HEK293 (cell line): ENCODE results near the gene FSTL4.

ENCODE experiments used
- CTCF ChIA-PET: fragments of 350-600 bp; formaldehyde crosslinking; extraction: SDS; loops from one replicate; lab custom pipeline; 2021; ENCODE audit warnings: antibody characterized with exemption; lab: Yijun Ruan, JAX
- POLR2A ChIA-PET: fragments of 300-600 bp; formaldehyde crosslinking; extraction: SDS; loops from one replicate; lab custom pipeline; 2020; ENCODE audit warnings: antibody characterized with exemption, inconsistent platforms; lab: Yijun Ruan, JAX
- H3K27ac ChIP-seq: fragments of 200-500 bp; sonication (Bioruptor generic); 2 replicates; pipeline ENCODE4 v1.5.1; 2014; ENCODE audit warnings: low read depth, low read length, control low read depth, inconsistent platforms; ENCODE audit errors: extremely low read depth
- H3K36me3 ChIP-seq, 2 experiments: fragments of 200-500 bp in 1 of 2; sonication (Bioruptor generic) in 1 of 2; 1 replicate in 1 of 2; 2 replicates in 1 of 2; pipeline ENCODE4 v1.5.1; 2014 to 2017; ENCODE audit warnings: inconsistent platforms in 2 of 2, low read length in 2 of 2; ENCODE audit not compliant: control insufficient read depth in 2 of 2, insufficient read depth in 1 of 2
- H3K4me1 ChIP-seq: fragments of 200-500 bp; sonication (Bioruptor generic); 2 replicates; pipeline ENCODE4 v1.5.1; 2014; ENCODE audit warnings: mild to moderate bottlenecking, low read length, inconsistent platforms; ENCODE audit not compliant: control insufficient read depth, insufficient read depth
- H3K4me3 ChIP-seq: 2 replicates; pipeline ENCODE4 v1.5.1; 2011; ENCODE audit warnings: low read depth, mild to moderate bottlenecking, control low read depth, low read length, moderate library complexity
- H3K9me3 ChIP-seq: fragments of 200-500 bp; sonication (Bioruptor generic); 2 replicates; pipeline ENCODE4 v1.5.1; 2014; ENCODE audit warnings: low read depth, low read length, inconsistent platforms; ENCODE audit not compliant: control insufficient read depth, insufficient read depth
- CTCF ChIP-seq: fragments of 450-650 bp; formaldehyde crosslinking; IDR thresholded peaks from 2 replicates; pipeline ENCODE4 v1.5.1; 2016; ENCODE audit warnings: missing biosample characterization, missing genetic modification characterization
- GLIS2 ChIP-seq: fragments of 450-650 bp; formaldehyde crosslinking; IDR thresholded peaks from 2 replicates; pipeline ENCODE4 v1.5.1; 2016; ENCODE audit warnings: missing biosample characterization, missing genetic modification characterization
- INSM2 ChIP-seq: fragments of 450-650 bp; formaldehyde crosslinking; IDR thresholded peaks from 2 replicates; pipeline ENCODE4 v1.5.1; 2016; ENCODE audit warnings: missing biosample characterization, missing genetic modification characterization
- PRDM4 ChIP-seq: fragments of 450-650 bp; formaldehyde crosslinking; IDR thresholded peaks from 2 replicates; pipeline ENCODE4 v1.5.1; 2017; ENCODE audit warnings: missing biosample characterization, missing genetic modification characterization
- REPIN1 ChIP-seq: fragments of 450-650 bp; formaldehyde crosslinking; IDR thresholded peaks from 2 replicates; pipeline ENCODE4 v1.5.1; 2017; ENCODE audit warnings: missing biosample characterization, missing genetic modification characterization, low read depth
- SETDB1 ChIP-seq: IDR thresholded peaks from one replicate; pipeline ENCODE4 v1.6.1; 2017; ENCODE audit warnings: mild to moderate bottlenecking, low read length, moderate library complexity, mixed read lengths; ENCODE audit not compliant: insufficient read length
- WT1 ChIP-seq: fragments of 450-650 bp; formaldehyde crosslinking; IDR thresholded peaks from 2 replicates; pipeline ENCODE4 v1.5.1; 2016; ENCODE audit warnings: missing biosample characterization, missing genetic modification characterization
- ZIC2 ChIP-seq: fragments of 450-650 bp; formaldehyde crosslinking; IDR thresholded peaks from 2 replicates; pipeline ENCODE4 v1.5.1; 2016; ENCODE audit warnings: missing biosample characterization, missing genetic modification characterization
- ZNF155 ChIP-seq: fragments of 450-650 bp; formaldehyde crosslinking; IDR thresholded peaks from 2 replicates; pipeline ENCODE4 v1.5.1; 2016; ENCODE audit warnings: missing biosample characterization, missing genetic modification characterization
- ZNF169 ChIP-seq: fragments of 450-650 bp; formaldehyde crosslinking; IDR thresholded peaks from 2 replicates; pipeline ENCODE4 v1.5.1; 2016; ENCODE audit warnings: missing biosample characterization, missing genetic modification characterization
- ZNF19 ChIP-seq: fragments of 450-650 bp; formaldehyde crosslinking; IDR thresholded peaks from 2 replicates; pipeline ENCODE4; 2016; ENCODE audit warnings: missing biosample characterization, missing genetic modification characterization, low read depth
- ZNF221 ChIP-seq: fragments of 450-650 bp; formaldehyde crosslinking; IDR thresholded peaks from 2 replicates; pipeline ENCODE4 v1.5.1; 2017; ENCODE audit warnings: missing biosample characterization, missing genetic modification characterization, borderline replicate concordance
- ZNF354C ChIP-seq: fragments of 450-650 bp; formaldehyde crosslinking; IDR thresholded peaks from 2 replicates; pipeline ENCODE4 v1.5.1; 2016; ENCODE audit warnings: missing biosample characterization, missing genetic modification characterization, low read depth, borderline replicate concordance
- ZNF362 ChIP-seq: fragments of 450-650 bp; formaldehyde crosslinking; IDR thresholded peaks from 2 replicates; pipeline ENCODE4 v1.5.1; 2016; ENCODE audit warnings: missing biosample characterization, missing genetic modification characterization
- ZNF510 ChIP-seq: fragments of 450-650 bp; formaldehyde crosslinking; IDR thresholded peaks from 2 replicates; pipeline ENCODE4 v1.5.1; 2018; ENCODE audit warnings: mild to moderate bottlenecking, missing genetic modification characterization, missing biosample characterization; ENCODE audit not compliant: insufficient replicate concordance
- ZNF544 ChIP-seq: fragments of 450-650 bp; formaldehyde crosslinking; IDR thresholded peaks from 2 replicates; pipeline ENCODE4 v1.5.0; 2017; ENCODE audit warnings: missing biosample characterization, missing genetic modification characterization
- ZNF549 ChIP-seq: fragments of 450-650 bp; IDR thresholded peaks from 2 replicates; pipeline ENCODE4 v1.5.1; 2018; ENCODE audit warnings: missing biosample characterization, missing genetic modification characterization, mild to moderate bottlenecking, inconsistent platforms, moderate library complexity
- ZNF580 ChIP-seq: fragments of 450-650 bp; formaldehyde crosslinking; IDR thresholded peaks from 2 replicates; pipeline ENCODE4 v1.5.1; 2016; ENCODE audit warnings: missing biosample characterization, missing genetic modification characterization
- ZNF629 ChIP-seq: fragments of 450-650 bp; formaldehyde crosslinking; IDR thresholded peaks from 2 replicates; pipeline ENCODE4 v1.5.1; 2017; ENCODE audit warnings: missing biosample characterization, missing genetic modification characterization
- ZNF76 ChIP-seq: fragments of 450-650 bp; formaldehyde crosslinking; IDR thresholded peaks from 2 replicates; pipeline ENCODE4; 2016; ENCODE audit warnings: low read depth, missing biosample characterization, missing genetic modification characterization, borderline replicate concordance
- ZSCAN16 ChIP-seq: fragments of 450-650 bp; formaldehyde crosslinking; IDR thresholded peaks from 2 replicates; pipeline ENCODE4 v1.5.1; 2016; ENCODE audit warnings: missing biosample characterization, missing genetic modification characterization

The FSTL4 gene

GRCh38 chr5:133317558-133317957 is 294.8 kb downstream of the FSTL4 start:
- H3K4me1 ChIP-seq, result no peaks in the 10 kb centered on the region
- no peak overlapping the region for H3K4me3 ChIP-seq
- H3K9me3 ChIP-seq, result no peaks in the 10 kb centered on the region
- ChIA-PET POLR2A (no interaction called here), CTCF (interaction anchor here (0.6 to 1.9 kb wide), 7 partner anchors 9 to 302 kb away, joined by 3 to 7 read pairs (median 4); no protein-coding TSS in a partner anchor)
- H3K27ac ChIP-seq, result no peak overlapping the region
- TF ChIP-seq ZNF510 (tag by site-specific recombination) (peak; percentile 81), ZNF354C (tag by site-specific recombination) (no peak)
- no peaks in the 10 kb centered on the region for H3K36me3 ChIP-seq

GRCh38 chr5:133316346-133317343 is 295.7 kb downstream of the FSTL4 start:
- no peak overlapping the region for H3K27ac ChIP-seq
- H3K4me3 ChIP-seq, result no peak overlapping the region
- TF ChIP-seq ZNF169 (tag by site-specific recombination), result no peak
- TF ChIP-seq INSM2 (tag by site-specific recombination), result no peak
- TF ChIP-seq WT1 (tag by site-specific recombination), result no peak
- TF ChIP-seq ZNF362 (tag by site-specific recombination), result no peak
- no peak for TF ChIP-seq ZNF76 (tag by site-specific recombination)
- no peak for TF ChIP-seq REPIN1 (tag by site-specific recombination)
- TF ChIP-seq ZNF549, result no peak
- no peak for TF ChIP-seq ZNF544 (tag by site-specific recombination)
- no peak for TF ChIP-seq ZNF221 (tag by site-specific recombination)
- TF ChIP-seq ZNF155 (tag by site-specific recombination), result no peak
- no peak for TF ChIP-seq SETDB1
- TF ChIP-seq ZNF629 (tag by site-specific recombination), result no peak
- no peak for TF ChIP-seq GLIS2 (tag by site-specific recombination)
- no peak for TF ChIP-seq ZNF19
- no peak for TF ChIP-seq ZIC2 (tag by site-specific recombination)
- TF ChIP-seq ZSCAN16, result no peak
- no peak for TF ChIP-seq CTCF
- no peak for TF ChIP-seq ZNF580
- TF ChIP-seq PRDM4 (tag by site-specific recombination), result no peak
- CTCF ChIA-PET, result interaction anchor here (0.6 to 1.9 kb wide), 16 partner anchors 9 to 1344 kb away, joined by 3 to 7 read pairs (median 4); no protein-coding TSS in a partner anchor
- no peaks in the 10 kb centered on the region for H3K36me3 ChIP-seq
- no peaks in the 10 kb centered on the region for H3K4me1 ChIP-seq
- POLR2A ChIA-PET, result no interaction called here
- no peaks in the 10 kb centered on the region for H3K9me3 ChIP-seq
